GM21619 (cell line): ENCODE data around the gene CPAMD8.
"Not testable (repeated sequence)": the region's sequence is repeated elsewhere in the genome, so short reads cannot be mapped to it uniquely, and the experiment has no call there.

ENCODE experiments used
- ATAC-seq: cut with Tn5 transposase; IDR thresholded peaks from one replicate; pipeline ENCODE4 v1.9.1; 2021; ENCODE audit not compliant: unreplicated experiment

CPAMD8 gene

GRCh38 chr19:17002455-17002854 is 24.2 kb downstream of the CPAMD8 start:
- no peak for ATAC-seq

GRCh38 chr19:17001603-17002183 is 24.9 kb downstream of the CPAMD8 start:
- no peak for ATAC-seq

GRCh38 chr19:16998635-16999194 is 27.9 kb downstream of the CPAMD8 start:
- ATAC-seq = no peak

GRCh38 chr19:16996838-16997490 is 29.6 kb downstream of the CPAMD8 start:
- not testable (repeated sequence) for ATAC-seq

- no peak for ATAC-seq
Observed at GRCh38 chr19:16988661-16989060, 37.9 kb downstream of the CPAMD8 start.

GRCh38 chr19:16985403-16985802 is 41.2 kb downstream of the CPAMD8 start:
- ATAC-seq = no peak

GRCh38 chr19:16982586-16982985 is 44.0 kb downstream of the CPAMD8 start:
- ATAC-seq = not testable (repeated sequence)

- ATAC-seq = no peak
Observed at GRCh38 chr19:16978839-16979802, 47.5 kb downstream of the CPAMD8 start.

- ATAC-seq = no peak
Observed at GRCh38 chr19:16978156-16978555, 48.5 kb downstream of the CPAMD8 start.

GRCh38 chr19:16977306-16977705 is 49.3 kb downstream of the CPAMD8 start:
- no peak for ATAC-seq

GRCh38 chr19:16976446-16976845 is 50.2 kb downstream of the CPAMD8 start:
- no peak for ATAC-seq

- no peak for ATAC-seq
Observed at GRCh38 chr19:16970821-16971220, 55.8 kb downstream of the CPAMD8 start.

- ATAC-seq = no peak
Observed at GRCh38 chr19:16969135-16969534, 57.5 kb downstream of the CPAMD8 start.

GRCh38 chr19:16960996-16961822 is 65.4 kb downstream of the CPAMD8 start:
- ATAC-seq = not testable (repeated sequence)

- ATAC-seq = not testable (repeated sequence)
Observed at GRCh38 chr19:16958277-16958676, 68.3 kb downstream of the CPAMD8 start.

- no peak for ATAC-seq
Observed at GRCh38 chr19:16957855-16958254, 68.8 kb downstream of the CPAMD8 start.

GRCh38 chr19:16957151-16957701 is 69.4 kb downstream of the CPAMD8 start:
- ATAC-seq = no peak

GRCh38 chr19:16955161-16955560 is 71.4 kb downstream of the CPAMD8 start:
- ATAC-seq = no peak

GRCh38 chr19:16952046-16952445 is 74.6 kb downstream of the CPAMD8 start:
- no peak for ATAC-seq

GRCh38 chr19:16951529-16951928 is 75.1 kb downstream of the CPAMD8 start:
- ATAC-seq = no peak
